ENCODE measurements around the gene SERPINF2.
"Not testable (repeated sequence)": the region's sequence is repeated elsewhere in the genome, so short reads cannot be mapped to it uniquely, and the experiment has no call there.

Gene SERPINF2

DNA sequence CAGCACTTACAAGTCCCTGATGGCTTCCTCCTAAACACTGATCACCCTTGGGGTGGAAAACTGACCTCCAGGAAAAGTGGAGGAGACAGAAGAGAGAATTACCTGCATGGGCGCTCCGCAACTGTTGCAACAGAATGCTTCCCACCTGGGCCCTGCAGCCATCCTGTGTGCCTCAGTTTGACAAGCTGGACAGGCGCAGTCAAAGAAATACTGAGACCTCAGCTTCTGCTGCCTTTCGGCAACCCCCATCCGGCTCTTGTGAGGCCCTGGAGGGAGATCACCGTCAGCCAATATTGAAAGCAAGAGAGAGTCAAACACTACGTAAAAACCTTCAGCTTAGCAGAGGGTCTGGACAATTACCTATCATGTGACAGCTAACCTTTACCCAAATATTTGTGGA is 44.0 kb downstream of the SERPINF2 start:
- in situ Hi-C loops (cut with MboI; ENCODE audit: low sequenced_read_pairs), result no loop called here

DNA sequence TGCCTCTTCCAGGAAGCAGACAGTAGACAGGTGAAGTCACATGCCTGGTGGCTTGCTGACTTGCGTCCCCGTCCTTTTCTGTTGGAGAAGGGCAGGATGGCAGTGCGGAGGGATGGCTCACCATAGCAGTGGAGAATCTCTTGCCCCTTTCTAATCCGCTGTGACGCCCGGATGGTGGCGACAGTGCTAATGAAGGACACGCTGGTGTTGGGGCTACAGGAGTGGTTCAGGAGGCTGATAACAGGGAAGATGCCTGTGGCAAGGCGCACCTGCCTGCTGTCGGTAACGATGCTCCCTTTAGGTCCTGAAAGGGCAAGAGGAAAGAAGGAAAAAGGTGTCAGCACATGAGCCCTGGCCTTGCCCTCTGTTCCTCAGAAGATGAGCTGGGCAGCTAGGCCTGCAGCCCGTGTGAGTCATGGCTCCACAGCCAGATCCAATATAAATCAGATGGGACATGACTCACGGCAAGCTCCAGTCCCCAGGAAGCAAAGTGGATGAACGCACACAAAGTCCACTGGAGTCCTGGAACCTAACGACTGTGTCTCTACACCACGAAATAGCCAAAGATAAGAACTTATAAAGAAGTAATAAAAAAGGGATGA is 44.7 kb downstream of the SERPINF2 start:
- in situ Hi-C loops (cut with MboI; ENCODE audit: low sequenced_read_pairs), result no loop called here

DNA sequence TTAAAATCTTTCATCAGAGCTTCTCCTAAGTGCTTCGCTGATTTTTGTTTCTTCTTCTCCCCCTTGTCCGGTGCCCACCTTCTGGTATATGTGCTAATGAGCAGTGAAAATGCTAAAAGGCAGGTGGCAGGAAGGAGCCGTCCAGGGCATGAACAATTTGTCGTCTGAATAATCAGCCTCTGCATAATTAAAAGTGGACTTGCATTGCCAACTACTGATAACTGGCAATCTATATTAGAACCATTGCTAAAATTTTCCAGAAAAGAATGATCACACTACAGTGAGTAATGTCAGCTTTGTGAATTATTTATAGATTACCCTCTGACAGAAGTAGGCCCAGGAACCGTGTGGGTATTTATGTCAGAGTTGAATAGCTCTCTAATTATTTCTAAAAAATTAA is 47.3 kb downstream of the SERPINF2 start:
- in situ Hi-C loops (cut with MboI; ENCODE audit: low sequenced_read_pairs), result no loop called here

DNA sequence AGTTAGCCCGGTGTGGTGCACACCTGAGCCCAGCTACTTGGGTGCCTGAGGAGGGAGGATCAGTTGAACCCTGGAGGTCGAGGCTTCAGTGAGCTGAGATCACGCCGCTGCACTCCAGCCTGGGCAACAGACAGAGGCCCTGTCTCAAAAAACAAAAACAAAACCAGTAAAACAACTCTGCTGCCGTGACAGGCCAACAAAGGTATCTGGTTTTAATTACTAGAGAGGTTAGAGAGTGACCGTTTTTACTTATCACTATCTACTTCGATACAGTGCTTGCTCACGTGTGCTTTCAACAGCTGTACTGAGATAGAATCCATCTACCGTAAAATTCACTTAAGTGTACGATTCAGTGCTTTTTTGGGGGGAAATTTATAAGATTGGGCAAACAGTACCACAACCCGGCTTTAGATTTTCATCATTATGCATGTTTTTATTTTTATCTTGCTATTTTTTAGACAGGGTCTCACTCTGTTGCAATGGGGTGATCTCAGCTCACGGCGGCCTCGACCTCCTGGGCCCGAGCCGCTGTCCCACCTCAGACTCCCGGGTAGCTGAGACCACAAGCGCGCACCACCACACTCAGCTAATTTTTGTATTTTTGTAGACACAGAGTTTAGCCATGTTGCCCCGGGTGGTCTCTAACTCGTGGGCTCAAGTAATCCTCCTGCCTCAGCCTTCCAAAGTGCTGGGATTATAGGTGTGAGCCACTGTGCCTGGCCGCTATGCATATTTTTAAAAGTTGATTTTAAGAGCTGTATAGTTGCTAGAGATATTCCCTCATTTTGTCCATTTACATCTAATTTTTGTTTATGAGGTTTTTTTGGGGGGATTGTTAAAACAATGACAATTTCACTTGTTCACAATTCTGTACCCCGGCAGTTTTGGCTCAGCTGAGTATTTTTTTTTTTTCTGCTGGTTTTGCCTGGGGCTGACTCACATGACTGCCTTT is 50.1 kb downstream of the SERPINF2 start:
- in situ Hi-C loops (cut with MboI; ENCODE audit: low sequenced_read_pairs), result no loop called here

DNA sequence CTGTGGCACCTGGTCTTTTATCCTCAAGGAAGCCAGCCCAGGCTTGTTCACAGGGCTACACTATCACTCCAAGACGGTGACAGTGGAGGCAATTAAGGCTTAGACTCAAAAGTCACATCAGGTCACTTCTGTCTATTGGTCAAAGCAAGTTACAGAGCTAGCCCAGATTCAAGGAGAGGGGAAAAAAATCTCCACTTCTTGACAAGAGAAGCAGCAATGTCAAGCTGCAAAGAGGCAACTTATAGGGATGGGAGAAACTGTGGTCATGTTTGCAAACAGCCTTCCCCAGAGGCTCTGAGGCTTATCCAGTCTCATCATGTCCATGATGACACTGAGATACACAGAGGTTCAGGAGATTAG is 50.8 kb downstream of the SERPINF2 start:
- in situ Hi-C loops (cut with MboI; ENCODE audit: low sequenced_read_pairs), result no loop called here

DNA sequence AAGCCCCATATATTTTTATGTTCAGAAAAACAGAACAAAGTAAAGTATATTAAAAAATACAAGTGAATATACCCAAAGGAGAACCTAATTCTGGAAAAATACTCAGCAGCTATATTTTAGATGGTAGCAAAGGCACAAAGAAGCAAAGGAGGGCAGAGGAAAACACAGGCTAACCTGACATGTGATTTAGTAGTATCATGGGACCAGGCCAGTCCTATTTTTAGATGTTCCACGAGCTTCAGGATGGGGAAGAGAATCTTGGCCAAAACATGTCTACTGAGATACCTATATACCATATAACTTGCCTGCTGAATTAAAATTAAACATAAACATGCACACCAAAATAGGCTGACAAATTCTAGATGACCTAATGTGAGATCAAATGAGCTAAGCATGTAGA is 54.1 kb downstream of the SERPINF2 start:
- in situ Hi-C loops (cut with MboI; ENCODE audit: low sequenced_read_pairs), result no loop called here

DNA sequence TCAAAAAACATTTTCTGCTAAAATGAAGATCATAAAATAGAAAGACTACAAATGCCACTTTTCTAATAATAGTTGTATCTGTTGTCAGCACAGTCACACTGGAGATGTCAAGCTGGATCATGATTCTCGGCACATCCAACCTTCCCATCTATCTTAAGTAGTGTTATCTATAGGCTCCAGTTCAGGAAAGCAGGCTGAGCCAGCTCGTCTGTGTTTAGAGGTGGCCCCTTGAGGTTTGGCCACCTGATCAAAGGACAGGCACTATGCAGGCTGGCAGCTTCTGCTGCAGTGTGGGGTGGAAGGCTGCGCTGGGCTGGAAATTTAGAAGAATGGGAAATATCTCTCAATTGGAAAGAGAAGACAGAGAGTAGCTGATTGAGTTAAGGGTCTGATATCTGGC is 54.7 kb downstream of the SERPINF2 start:
- in situ Hi-C loops (cut with MboI; ENCODE audit: low sequenced_read_pairs), result no loop called here

DNA sequence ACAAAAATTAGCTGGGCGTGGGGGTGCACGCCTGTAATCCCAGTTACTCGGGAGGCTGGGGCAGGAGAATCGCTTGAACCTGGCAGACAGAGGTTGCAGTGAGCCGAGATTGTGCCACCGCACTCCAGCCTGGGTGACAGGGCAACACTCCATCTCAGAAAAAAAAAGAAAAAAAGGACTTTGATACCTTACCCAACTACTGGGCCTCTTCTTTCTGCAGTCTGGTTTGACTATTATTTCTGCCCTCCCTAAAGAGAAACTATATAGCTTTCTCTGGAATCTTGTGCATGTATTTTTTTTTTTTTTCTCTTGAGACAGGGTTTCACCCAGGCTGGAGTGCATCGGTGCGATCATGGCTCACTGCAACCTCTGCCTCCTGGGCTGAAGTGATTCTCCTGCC is 55.2 kb downstream of the SERPINF2 start:
- in situ Hi-C loops (cut with MboI; ENCODE audit: low sequenced_read_pairs), result not testable (repeated sequence)

DNA sequence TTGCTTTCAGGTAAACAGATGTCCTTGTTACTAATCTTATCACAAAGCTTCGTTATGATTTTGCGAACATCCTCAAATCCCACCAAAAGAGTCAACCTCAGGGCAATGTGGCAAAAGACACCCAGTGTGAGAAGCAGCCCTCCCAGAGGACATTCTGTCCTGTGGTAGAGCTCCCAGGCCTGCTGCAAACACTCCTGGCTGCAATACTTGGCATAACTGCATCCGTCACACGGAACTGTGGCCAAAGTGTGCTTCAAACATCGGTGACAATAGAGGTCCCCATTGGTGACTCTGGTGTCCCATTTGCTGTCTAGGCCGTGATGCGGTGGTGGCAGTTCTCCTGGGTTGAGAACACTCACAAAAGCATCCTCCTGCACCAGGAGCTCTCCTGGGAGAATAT is 57.6 kb downstream of the SERPINF2 start:
- in situ Hi-C loops (cut with MboI; ENCODE audit: low sequenced_read_pairs), result no loop called here

DNA sequence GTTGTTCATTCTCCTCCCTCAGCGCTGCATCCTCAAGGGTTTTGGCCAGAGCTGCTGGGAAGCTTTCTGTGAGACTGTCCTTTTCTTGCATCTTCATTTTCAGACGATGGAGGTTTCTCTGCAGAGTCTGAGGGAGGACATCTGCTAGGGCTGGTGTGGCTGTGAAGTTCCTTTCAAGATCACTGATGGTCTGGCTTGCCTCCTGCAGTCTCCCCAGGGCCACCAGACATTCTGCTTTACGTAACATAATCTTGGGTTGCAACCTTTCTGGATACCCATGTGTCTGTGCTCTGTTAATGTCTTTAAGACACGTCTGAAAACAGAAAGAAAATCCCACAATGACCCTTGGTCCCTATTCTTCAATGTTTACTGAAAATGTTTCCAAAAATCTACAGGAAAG is 58.0 kb downstream of the SERPINF2 start:
- in situ Hi-C loops (cut with MboI; ENCODE audit: low sequenced_read_pairs), result no loop called here

DNA sequence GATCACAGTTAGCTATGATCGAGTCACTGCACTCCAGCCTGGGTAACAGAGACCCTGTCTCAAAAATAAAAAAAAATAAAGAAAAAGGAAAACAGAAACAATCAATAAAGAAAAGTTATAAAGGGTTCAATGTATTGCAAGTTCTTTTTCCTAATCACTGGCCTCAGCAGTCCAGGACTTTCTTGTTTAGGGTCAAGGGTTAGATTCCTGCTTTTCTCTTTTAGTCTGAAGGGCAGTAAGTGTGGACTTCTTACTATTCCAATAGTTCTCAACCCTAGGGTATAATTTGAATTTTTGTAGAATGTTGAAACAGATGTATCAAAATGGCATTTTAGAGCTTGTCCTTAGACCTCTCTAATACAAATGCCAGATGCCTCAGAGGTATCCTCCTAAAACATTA is 59.8 kb downstream of the SERPINF2 start:
- in situ Hi-C loops (cut with MboI; ENCODE audit: low sequenced_read_pairs), result no loop called here

DNA sequence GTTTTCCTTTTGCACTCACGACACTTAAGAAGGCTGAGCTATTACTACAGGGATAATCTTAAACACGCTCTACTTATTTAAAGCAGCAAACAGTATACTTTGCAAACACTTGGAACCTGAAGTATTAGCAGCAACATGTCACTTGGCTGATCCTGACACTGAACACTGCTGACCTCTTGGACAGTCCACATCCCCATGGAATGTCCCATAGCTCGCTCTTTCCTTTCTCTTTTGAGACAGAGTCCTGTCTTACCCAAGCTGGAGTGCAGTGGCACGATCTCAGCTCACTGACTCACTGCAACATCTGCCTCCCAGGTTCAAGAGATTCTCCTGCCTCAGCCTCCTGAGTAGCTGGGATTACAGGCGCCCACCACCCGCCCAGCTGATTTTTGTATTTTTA is 60.6 kb downstream of the SERPINF2 start:
- in situ Hi-C loops (cut with MboI; ENCODE audit: low sequenced_read_pairs), result no loop called here
